ES-I3 (cell line): Measurements from ENCODE around the gene GLIPR1L1.

Experiments
- H3K36me3 ChIP-seq: 2 replicates; pipeline ENCODE4 v1.6.1; 2013; ENCODE audit warnings: mild to moderate bottlenecking, low read length, control low read depth, moderate library complexity; ENCODE audit not compliant: insufficient read depth
- H3K4me1 ChIP-seq: 2 replicates; pipeline ENCODE4 v1.6.1; 2013; ENCODE audit warnings: mild to moderate bottlenecking, control low read depth, low read length; ENCODE audit not compliant: insufficient read depth
- H3K9ac ChIP-seq: 2 replicates; pipeline ENCODE4 v1.6.1; 2013; ENCODE audit warnings: low read depth, mild to moderate bottlenecking, low read length, moderate library complexity
- H3K9me3 ChIP-seq: 2 replicates; pipeline ENCODE4 v1.6.1; 2013; ENCODE audit warnings: mild to moderate bottlenecking, low read length, moderate library complexity; ENCODE audit not compliant: control insufficient read depth, insufficient read depth

GLIPR1L1 gene

DNA sequence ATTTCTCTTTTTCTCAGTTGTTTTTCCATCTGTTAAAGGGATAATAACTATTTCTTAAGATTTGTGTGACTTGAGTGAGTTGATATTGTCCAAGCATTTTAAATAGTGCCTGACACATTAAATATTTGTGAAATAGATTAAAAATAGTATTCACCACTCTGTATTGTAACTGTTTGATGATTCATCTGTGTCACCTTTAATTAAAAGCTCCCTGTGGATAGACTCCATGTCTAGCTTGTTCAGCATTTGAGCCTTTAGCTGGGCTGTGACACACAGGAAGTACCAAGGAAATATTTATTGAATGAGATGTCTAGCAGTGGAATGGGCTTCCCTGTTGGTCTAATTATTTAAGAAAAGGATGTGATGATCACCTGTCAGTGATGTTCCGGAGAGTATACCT is 54.6 kb downstream of the GLIPR1L1 start:
- Histone ChIP-seq H3K9ac (no peak overlapping the region), H3K9me3 (no peaks in the 10 kb centered on the region), H3K4me1 (no peaks in the 10 kb centered on the region; the same call in 1 of the 2 replicates), H3K36me3 (no peaks in the 10 kb centered on the region)

DNA sequence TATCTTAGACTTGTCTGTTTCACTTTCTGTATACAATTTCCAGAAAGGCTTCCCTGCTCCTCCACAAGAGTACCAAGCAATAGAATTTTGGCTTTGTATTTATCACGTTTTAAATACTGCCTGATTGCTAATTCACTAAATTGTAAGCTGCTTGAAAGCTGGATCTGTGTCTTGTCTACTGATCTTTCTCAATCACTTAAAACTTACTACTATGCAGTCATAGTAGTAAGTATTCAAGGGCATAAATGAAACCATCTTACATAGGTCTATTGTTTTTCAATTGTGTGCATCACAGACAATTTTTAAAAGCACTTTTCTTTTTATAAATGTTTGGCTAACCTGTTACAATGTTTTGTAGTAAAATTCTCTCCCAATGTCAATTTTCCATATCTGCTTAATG is 55.2 kb downstream of the GLIPR1L1 start:
- Histone ChIP-seq H3K9ac (no peak overlapping the region), H3K4me1 (no peaks in the 10 kb centered on the region; the same call in 1 of the 2 replicates), H3K36me3 (no peaks in the 10 kb centered on the region), H3K9me3 (no peaks in the 10 kb centered on the region)

DNA sequence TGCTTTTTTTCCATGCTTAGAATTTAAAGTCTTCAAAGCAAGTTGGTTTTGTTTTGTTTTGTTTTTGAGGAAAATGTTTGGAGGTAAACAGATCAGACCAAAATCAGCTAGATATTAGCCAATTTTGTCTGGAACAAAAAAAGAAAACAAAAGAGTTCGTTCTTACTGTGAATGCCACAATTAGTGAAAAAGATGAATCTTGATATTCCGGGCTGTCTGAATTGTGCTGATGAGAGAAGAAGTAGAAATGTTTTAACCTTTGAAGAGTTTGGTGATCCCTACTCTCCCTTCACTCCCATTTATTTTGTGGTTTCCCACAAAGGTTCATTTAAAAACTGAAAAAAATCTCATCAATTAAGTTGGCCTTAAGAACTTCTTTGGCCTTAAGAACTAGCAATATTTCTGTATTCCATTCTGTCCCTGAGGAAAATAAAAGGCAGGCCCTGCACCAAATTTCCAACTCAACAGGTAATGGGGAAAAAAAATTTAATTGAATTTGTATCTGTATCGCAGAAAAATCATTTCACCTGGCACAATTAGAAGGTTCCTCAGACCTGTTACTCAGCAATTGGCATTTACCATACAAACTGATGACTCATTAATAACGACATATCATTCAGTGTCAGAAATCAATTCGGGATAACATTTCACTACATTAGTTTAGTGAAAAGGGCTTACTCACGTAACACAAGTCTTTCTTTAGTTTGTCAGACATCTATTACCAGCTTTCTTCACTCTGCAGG is 55.9 kb downstream of the GLIPR1L1 start:
- H3K9ac ChIP-seq: peak overlapping the region; percentile 60
- no peaks in the 10 kb centered on the region for H3K9me3 ChIP-seq
- H3K36me3 ChIP-seq: no peaks in the 10 kb centered on the region
- H3K4me1 ChIP-seq: no peaks in the 10 kb centered on the region; the same call in 1 of the 2 replicates

DNA sequence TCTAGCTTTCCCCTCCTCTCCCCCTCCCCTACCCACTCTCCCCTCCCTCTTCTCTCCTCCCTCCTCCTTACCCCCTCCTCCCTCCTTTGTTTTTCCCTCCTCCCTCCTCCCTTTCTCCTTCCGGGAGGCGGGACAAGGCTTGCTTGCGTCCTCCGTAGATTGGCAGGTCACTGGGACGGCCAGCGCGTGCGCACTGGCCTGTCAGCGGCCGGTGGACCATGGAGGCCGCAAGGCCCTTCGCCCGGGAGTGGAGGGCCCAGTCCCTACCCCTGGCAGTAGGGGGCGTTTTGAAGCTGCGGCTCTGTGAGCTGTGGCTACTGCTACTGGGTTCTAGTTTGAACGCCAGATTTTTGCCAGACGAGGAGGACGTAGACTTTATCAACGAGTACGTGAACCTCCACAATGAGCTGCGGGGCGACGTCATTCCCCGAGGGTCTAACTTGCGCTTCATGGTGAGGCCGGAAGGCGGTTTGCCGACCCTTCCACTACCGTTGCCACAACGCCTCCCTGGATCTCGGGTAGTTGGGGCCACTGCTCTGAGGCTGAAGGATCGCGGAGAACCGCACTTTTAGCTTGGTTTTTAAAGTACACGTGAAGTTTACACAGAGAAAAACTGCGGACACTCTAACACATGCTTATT is 56.5 kb downstream of the GLIPR1L1 start, which contains the start of gene GLIPR1L2:
TSS of gene GLIPR1L2 (plus strand) at position 191 of the 640 bp plus-strand sequence. CDS start at position 219, 28 bp downstream.
- no peaks in the 10 kb centered on the region for H3K9me3 ChIP-seq
- peak within 1 kb of the TSS; percentile 84 for H3K9ac ChIP-seq

DNA sequence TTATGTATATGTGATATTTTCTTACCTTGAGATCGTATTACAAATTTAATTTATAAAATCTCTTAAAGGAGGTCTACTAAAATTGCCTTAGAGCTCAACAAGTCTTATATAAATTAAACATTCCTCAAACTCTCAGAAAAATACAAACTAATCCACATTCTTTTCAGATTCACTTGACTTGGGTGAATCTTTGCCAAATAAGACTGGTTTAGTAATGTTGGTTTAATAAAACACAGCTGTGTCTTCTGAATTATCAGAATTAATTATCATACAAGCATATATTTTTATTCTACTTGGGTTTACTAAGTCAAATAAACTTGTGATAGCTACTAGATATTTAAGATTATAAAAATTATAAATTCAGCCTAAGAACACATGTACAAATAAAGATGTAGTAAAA is 69.8 kb downstream of the GLIPR1L1 start:
- Histone ChIP-seq H3K4me1 (no peaks in the 10 kb centered on the region), H3K9me3 (no peaks in the 10 kb centered on the region), H3K9ac (no peak overlapping the region), H3K36me3 (no peaks in the 10 kb centered on the region)

More for the DNA sequence above, 56.5 kb downstream of the GLIPR1L1 start, which contains the start of gene GLIPR1L2:
- Histone ChIP-seq H3K36me3 (no peaks in the 10 kb centered on the region), H3K4me1 (no peaks in the 10 kb centered on the region; the same call in 1 of the 2 replicates)

DNA sequence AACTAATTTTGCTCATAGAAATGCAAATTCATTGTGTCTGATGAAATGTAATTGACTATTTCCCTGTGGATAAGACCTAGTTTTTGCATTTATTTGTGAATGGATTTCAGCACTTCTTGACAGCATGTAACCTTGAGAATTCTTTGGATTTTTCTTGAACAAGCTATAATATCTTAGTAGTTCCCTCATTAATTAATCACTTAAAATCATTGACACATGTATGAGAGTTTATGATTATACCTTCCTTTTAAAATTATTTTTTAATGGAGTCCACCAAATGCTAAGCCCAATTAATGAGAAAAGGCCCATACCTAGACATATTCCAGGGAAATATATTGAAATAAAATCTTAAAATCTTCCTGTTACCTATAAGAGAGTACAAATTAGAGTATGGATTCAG is 73.2 kb downstream of the GLIPR1L1 start:
- H3K36me3 ChIP-seq: no peaks in the 10 kb centered on the region
- H3K9ac ChIP-seq: no peak overlapping the region
- H3K4me1 ChIP-seq: no peaks in the 10 kb centered on the region
- no peaks in the 10 kb centered on the region for H3K9me3 ChIP-seq

DNA sequence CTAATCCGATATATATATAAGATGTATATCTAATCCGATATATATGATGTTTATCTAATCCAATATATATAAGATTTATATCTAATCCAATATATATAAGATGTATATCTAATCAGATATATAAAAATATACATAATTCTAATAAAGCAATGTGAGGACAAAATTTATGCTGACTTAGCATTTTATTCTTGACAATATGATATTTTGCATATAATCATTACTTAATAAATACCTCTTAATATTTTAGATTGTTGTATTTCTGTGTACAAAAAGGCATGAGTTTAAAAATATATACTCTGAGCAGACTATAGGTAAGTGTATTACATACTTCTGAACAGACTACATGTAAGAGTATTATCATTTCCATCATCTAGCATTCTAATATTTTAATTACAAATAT is 75.4 kb downstream of the GLIPR1L1 start:
- Histone ChIP-seq H3K9ac (no peak overlapping the region), H3K4me1 (no peaks in the 10 kb centered on the region), H3K9me3 (no peaks in the 10 kb centered on the region), H3K36me3 (no peaks in the 10 kb centered on the region)

DNA sequence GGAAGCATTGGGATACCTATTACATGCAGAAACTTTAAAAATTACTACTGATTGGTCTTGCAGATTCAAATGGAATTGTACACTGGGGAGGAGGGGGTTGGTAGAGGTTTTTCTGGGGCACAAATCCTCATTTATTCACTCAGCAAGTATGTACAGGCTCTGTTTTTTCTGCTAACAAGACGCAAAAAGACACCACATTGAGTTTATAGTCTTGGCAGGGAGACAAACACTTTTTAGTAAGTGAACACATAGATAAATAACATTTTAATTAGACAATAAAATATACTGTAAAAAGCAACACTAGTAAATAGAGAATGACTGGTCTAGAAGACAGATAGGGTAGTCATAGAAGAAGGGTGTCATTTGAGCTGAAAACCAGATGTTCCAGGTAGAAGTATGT is 80.2 kb downstream of the GLIPR1L1 start:
- H3K9ac ChIP-seq: no peak overlapping the region
- no peaks in the 10 kb centered on the region for H3K36me3 ChIP-seq
- no peaks in the 10 kb centered on the region for H3K4me1 ChIP-seq
- no peaks in the 10 kb centered on the region for H3K9me3 ChIP-seq

DNA sequence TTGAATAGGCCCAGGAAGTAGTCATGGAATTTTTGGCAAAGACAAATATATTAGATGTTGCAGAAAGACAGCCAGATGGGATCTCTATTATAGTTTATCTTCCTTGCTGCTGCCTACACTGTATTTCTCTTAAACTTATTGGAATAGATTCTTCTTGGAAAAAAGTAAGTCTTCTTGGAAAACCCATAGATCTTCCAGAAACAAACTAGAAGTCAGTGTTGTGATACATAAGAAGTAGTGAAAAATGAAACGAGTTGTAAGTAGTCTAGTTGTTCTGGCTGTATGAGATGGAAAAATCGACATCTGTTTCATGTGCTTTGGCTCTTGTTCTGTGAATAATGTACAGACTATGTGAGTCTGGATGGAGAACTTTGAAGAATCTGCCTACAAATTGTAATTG is 85.4 kb downstream of the GLIPR1L1 start:
- no peaks in the 10 kb centered on the region for H3K9me3 ChIP-seq
- no peaks in the 10 kb centered on the region for H3K36me3 ChIP-seq
- no peaks in the 10 kb centered on the region for H3K4me1 ChIP-seq
- no peak overlapping the region for H3K9ac ChIP-seq
